SK-N-SH treated with all-trans-retinoic acid at 6 μM for 48 hours (cell line): Measurements from ENCODE around the gene APOLD1.

ENCODE experiments used
- CSDC2 ChIP-seq: fragments of 250-450 bp; sonication (Bioruptor Pico); IDR thresholded peaks from 2 replicates; pipeline ENCODE4 v1.5.0; 2020; ENCODE audit warnings: mild to moderate bottlenecking, moderate library complexity
- TCF4 ChIP-seq: fragments of 250-450 bp; sonication (Bioruptor Pico); IDR thresholded peaks from 2 replicates; pipeline ENCODE4 v1.8.0; 2021; ENCODE audit warnings: mild to moderate bottlenecking, moderate library complexity, borderline replicate concordance
- ZC3H10 ChIP-seq: fragments of 250-450 bp; sonication (Bioruptor Pico); IDR thresholded peaks from 2 replicates; pipeline ENCODE4 v1.5.1; 2021; ENCODE audit warnings: mild to moderate bottlenecking, moderate library complexity
- ZFP3 ChIP-seq: fragments of 250-450 bp; sonication (Bioruptor Pico); IDR thresholded peaks from 2 replicates; pipeline ENCODE4 v1.5.0; 2020; ENCODE audit warnings: mild to moderate bottlenecking, moderate library complexity
- ZNF70 ChIP-seq: fragments of 450-650 bp; formaldehyde crosslinking; IDR thresholded peaks from 2 replicates; pipeline ENCODE4 v1.5.0; 2020; ENCODE audit warnings: mild to moderate bottlenecking, moderate library complexity
- ZNF8 ChIP-seq: fragments of 450-650 bp; formaldehyde crosslinking; IDR thresholded peaks from 2 replicates; pipeline ENCODE4 v1.5.0; 2020; ENCODE audit warnings: mild to moderate bottlenecking, moderate library complexity
- TF ChIP-seq, protein P1 (sequence below): fragments of 250-450 bp; sonication (Bioruptor Pico); IDR thresholded peaks from 2 replicates; pipeline ENCODE4 v1.5.0; 2020; ENCODE audit warnings: mild to moderate bottlenecking, moderate library complexity
- TF ChIP-seq, protein P2 (sequence below): fragments of 250-450 bp; sonication (Bioruptor Pico); IDR thresholded peaks from 2 replicates; pipeline ENCODE4 v1.8.0; 2020; ENCODE audit warnings: mild to moderate bottlenecking, moderate library complexity, borderline replicate concordance

DNA sequence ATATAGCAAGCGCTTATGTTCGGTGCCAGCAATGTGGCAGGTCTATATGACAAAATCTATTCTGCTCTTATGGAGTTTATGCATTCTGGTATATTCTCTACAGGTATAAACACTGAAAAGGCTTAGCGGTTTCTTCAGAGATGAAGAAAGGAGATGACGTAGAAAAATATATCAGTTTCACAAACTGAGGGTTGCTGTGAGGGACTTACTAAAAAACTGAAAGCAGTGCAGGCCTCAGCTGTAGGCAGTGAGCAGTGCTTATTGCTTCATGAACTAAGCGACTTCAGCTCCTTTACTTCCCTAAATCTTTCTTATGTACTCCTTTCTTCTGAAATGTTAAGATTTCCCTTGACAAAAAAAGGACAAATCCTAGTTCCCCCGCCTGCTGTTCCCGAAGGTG lies 32.2 kb downstream of the APOLD1 start:
- TF ChIP-seq, protein P1, sequence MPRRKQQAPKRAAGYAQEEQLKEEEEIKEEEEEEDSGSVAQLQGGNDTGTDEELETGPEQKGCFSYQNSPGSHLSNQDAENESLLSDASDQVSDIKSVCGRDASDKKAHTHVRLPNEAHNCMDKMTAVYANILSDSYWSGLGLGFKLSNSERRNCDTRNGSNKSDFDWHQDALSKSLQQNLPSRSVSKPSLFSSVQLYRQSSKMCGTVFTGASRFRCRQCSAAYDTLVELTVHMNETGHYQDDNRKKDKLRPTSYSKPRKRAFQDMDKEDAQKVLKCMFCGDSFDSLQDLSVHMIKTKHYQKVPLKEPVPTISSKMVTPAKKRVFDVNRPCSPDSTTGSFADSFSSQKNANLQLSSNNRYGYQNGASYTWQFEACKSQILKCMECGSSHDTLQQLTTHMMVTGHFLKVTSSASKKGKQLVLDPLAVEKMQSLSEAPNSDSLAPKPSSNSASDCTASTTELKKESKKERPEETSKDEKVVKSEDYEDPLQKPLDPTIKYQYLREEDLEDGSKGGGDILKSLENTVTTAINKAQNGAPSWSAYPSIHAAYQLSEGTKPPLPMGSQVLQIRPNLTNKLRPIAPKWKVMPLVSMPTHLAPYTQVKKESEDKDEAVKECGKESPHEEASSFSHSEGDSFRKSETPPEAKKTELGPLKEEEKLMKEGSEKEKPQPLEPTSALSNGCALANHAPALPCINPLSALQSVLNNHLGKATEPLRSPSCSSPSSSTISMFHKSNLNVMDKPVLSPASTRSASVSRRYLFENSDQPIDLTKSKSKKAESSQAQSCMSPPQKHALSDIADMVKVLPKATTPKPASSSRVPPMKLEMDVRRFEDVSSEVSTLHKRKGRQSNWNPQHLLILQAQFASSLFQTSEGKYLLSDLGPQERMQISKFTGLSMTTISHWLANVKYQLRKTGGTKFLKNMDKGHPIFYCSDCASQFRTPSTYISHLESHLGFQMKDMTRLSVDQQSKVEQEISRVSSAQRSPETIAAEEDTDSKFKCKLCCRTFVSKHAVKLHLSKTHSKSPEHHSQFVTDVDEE (CRISPR knock-in tag) = no peak
- TF ChIP-seq ZC3H10 (CRISPR knock-in tag) = no peak
- TF ChIP-seq, protein P2, sequence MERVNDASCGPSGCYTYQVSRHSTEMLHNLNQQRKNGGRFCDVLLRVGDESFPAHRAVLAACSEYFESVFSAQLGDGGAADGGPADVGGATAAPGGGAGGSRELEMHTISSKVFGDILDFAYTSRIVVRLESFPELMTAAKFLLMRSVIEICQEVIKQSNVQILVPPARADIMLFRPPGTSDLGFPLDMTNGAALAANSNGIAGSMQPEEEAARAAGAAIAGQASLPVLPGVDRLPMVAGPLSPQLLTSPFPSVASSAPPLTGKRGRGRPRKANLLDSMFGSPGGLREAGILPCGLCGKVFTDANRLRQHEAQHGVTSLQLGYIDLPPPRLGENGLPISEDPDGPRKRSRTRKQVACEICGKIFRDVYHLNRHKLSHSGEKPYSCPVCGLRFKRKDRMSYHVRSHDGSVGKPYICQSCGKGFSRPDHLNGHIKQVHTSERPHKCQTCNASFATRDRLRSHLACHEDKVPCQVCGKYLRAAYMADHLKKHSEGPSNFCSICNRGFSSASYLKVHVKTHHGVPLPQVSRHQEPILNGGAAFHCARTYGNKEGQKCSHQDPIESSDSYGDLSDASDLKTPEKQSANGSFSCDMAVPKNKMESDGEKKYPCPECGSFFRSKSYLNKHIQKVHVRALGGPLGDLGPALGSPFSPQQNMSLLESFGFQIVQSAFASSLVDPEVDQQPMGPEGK (CRISPR knock-in tag) = no peak
- TF ChIP-seq ZNF8 (CRISPR knock-in tag) = no peak
- TF ChIP-seq CSDC2 (CRISPR knock-in tag) = no peak
- no peak for TF ChIP-seq ZFP3 (CRISPR knock-in tag)
- no peak for TF ChIP-seq ZNF70
- no peak for TF ChIP-seq TCF4 (CRISPR knock-in tag)
